GM18951 (cell line): Measurements from ENCODE around the gene COX7A1.

Source experiments
- POLR2A ChIP-seq: IDR thresholded peaks from 4 replicates; pipeline ENCODE4 v1.6.1; 2011; ENCODE audit warnings: mild to moderate bottlenecking; ENCODE audit not compliant: insufficient read length, insufficient read depth; ENCODE audit errors: extremely low read depth
- in situ Hi-C: fragments of 300-500 bp; cut with MboI; formaldehyde crosslinking; loops from one replicate; pipeline ENCODE4 v1.12.0; 2022; ENCODE audit warnings: low sequenced_read_pairs, mixed read lengths, inconsistent platforms; ENCODE audit not compliant: unreplicated experiment

COX7A1 gene

GRCh38 chr19:36113894-36114720 lies 38.1 kb downstream of the COX7A1 start:
- in situ Hi-C loops, result no loop called here

GRCh38 chr19:36113425-36113824 lies 38.8 kb downstream of the COX7A1 start:
- no peak for TF ChIP-seq POLR2A
- in situ Hi-C loops, result no loop called here

More at GRCh38 chr19:36113894-36114720, 38.1 kb downstream of the COX7A1 start:
- no peak for TF ChIP-seq POLR2A

- in situ Hi-C loops, result no loop called here
- no peak for TF ChIP-seq POLR2A
Observed at GRCh38 chr19:36112678-36113077, 39.6 kb downstream of the COX7A1 start.

GRCh38 chr19:36111200-36111539 lies 41.1 kb downstream of the COX7A1 start:
- in situ Hi-C loops, result no loop called here

GRCh38 chr19:36110487-36111199 lies 41.6 kb downstream of the COX7A1 start, which contains the start of gene OVOL3:
TSS of gene OVOL3 (plus strand) at chr19:36111143. CDS start at chr19:36111203, 60 bp downstream.
- in situ Hi-C loops, result no loop called here
- TF ChIP-seq POLR2A, result no peak

More at GRCh38 chr19:36111200-36111539, 41.1 kb downstream of the COX7A1 start:
- TF ChIP-seq POLR2A, result no peak

- in situ Hi-C loops, result no loop called here
- TF ChIP-seq POLR2A, result no peak
Observed at GRCh38 chr19:36108684-36109083, 43.6 kb downstream of the COX7A1 start.

- no peak for TF ChIP-seq POLR2A
- in situ Hi-C loops, result no loop called here
Observed at GRCh38 chr19:36106991-36107390, 45.3 kb downstream of the COX7A1 start.

GRCh38 chr19:36106441-36106840 lies 45.8 kb downstream of the COX7A1 start:
- in situ Hi-C loops, result no loop called here
- no peak for TF ChIP-seq POLR2A

- no peak for TF ChIP-seq POLR2A
- in situ Hi-C loops, result no loop called here
Observed at GRCh38 chr19:36103842-36104552, 48.2 kb downstream of the COX7A1 start.

- TF ChIP-seq POLR2A, result no peak
- in situ Hi-C loops, result no loop called here
Observed at GRCh38 chr19:36103040-36103626, 49.1 kb downstream of the COX7A1 start.

GRCh38 chr19:36101550-36102327 lies 50.5 kb downstream of the COX7A1 start:
- in situ Hi-C loops, result no loop called here
- TF ChIP-seq POLR2A, result no peak
